ENCODE measurements around the gene SELL.

The SELL gene

DNA sequence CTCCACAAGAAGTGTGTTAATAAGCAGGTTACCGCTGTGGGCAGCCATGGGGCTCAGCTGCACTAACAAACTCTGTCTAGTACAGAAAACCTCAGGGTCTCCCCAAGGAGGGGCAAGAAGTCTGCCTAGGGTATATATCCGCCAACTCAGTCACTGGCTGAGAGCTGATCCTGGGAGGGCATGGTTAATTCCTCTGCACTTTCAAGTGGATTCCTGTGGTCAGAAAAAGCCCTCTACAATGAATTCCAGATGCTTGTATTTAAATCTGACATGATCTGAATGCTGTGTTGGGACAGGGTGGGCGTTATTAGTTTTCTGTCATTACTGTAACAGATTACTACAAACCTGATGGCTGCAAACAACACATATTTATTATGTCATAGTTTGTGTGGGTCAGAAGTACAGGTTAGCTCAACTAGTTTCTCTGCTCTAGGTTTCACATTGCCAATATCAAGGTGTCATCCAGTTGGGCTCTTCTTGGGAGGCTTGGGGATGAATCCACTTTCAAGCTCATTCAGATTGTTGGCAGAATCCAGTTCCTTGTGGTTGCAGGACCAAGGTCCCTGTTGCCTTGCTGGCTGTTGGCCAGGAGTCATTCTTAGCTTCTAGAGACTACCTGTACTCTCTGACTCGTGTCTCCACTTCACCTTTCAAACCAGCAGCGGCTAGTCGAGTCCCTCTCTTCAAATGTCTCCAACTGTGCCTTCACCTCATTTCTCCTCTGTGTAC is 30.4 kb upstream of the SELL start:
- no peak overlapping the region for H3K4me3 ChIP-seq (replicated peaks; ENCODE audit: insufficient read depth, low read length)
- H3K27ac ChIP-seq (replicated peaks), result no peak overlapping the region
- TF ChIP-seq, protein P1, sequence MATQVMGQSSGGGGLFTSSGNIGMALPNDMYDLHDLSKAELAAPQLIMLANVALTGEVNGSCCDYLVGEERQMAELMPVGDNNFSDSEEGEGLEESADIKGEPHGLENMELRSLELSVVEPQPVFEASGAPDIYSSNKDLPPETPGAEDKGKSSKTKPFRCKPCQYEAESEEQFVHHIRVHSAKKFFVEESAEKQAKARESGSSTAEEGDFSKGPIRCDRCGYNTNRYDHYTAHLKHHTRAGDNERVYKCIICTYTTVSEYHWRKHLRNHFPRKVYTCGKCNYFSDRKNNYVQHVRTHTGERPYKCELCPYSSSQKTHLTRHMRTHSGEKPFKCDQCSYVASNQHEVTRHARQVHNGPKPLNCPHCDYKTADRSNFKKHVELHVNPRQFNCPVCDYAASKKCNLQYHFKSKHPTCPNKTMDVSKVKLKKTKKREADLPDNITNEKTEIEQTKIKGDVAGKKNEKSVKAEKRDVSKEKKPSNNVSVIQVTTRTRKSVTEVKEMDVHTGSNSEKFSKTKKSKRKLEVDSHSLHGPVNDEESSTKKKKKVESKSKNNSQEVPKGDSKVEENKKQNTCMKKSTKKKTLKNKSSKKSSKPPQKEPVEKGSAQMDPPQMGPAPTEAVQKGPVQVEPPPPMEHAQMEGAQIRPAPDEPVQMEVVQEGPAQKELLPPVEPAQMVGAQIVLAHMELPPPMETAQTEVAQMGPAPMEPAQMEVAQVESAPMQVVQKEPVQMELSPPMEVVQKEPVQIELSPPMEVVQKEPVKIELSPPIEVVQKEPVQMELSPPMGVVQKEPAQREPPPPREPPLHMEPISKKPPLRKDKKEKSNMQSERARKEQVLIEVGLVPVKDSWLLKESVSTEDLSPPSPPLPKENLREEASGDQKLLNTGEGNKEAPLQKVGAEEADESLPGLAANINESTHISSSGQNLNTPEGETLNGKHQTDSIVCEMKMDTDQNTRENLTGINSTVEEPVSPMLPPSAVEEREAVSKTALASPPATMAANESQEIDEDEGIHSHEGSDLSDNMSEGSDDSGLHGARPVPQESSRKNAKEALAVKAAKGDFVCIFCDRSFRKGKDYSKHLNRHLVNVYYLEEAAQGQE (IDR thresholded peaks at IDR 0.05; ENCODE audit: insufficient replicate concordance, low read depth), result no peak
- no peak for TF ChIP-seq GABPA (IDR thresholded peaks at IDR 0.05; ENCODE audit: low read depth)
- TF ChIP-seq, protein P2, sequence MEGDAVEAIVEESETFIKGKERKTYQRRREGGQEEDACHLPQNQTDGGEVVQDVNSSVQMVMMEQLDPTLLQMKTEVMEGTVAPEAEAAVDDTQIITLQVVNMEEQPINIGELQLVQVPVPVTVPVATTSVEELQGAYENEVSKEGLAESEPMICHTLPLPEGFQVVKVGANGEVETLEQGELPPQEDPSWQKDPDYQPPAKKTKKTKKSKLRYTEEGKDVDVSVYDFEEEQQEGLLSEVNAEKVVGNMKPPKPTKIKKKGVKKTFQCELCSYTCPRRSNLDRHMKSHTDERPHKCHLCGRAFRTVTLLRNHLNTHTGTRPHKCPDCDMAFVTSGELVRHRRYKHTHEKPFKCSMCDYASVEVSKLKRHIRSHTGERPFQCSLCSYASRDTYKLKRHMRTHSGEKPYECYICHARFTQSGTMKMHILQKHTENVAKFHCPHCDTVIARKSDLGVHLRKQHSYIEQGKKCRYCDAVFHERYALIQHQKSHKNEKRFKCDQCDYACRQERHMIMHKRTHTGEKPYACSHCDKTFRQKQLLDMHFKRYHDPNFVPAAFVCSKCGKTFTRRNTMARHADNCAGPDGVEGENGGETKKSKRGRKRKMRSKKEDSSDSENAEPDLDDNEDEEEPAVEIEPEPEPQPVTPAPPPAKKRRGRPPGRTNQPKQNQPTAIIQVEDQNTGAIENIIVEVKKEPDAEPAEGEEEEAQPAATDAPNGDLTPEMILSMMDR (IDR thresholded peaks at IDR 0.05; ENCODE audit: insufficient read depth, low read length), result no peak
- TF ChIP-seq POLR2AphosphoS5 (IDR thresholded peaks at IDR 0.05; ENCODE audit: low read depth), result no peak
- TF ChIP-seq SPI1 (IDR thresholded peaks at IDR 0.05; ENCODE audit: borderline replicate concordance, low read depth), result no peak
- no peak for DNase-seq (ENCODE audit: low read depth in 1 of 2, low spot score in 1 of 2)
- no peaks in the 10 kb centered on the region for H3K27me3 ChIP-seq (ENCODE audit: insufficient read depth, poor library complexity, severe bottlenecking)

DNA sequence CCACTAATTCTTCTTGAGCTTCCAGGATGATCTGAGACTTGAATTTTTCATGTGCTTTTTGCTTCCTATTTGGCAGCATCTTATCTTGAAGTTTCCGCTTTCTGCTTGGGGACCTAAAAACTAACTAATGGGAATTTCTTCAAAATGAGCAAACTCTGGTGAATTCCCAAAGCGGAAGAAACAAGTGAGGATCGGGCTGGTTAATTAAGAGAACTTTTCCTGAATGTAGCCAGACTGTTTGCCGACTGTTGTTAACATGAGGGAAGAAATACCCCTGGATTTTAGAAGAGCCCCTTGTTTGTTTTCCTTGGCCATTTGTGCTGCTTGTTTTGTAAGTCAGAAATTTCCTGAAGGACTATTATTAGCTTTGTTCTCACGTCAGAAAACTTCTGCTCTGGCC is 28.6 kb upstream of the SELL start:
- DNase-seq (ENCODE audit: low read depth in 1 of 2, low spot score in 1 of 2), result no peak
- no peaks in the 10 kb centered on the region for H3K27me3 ChIP-seq (ENCODE audit: insufficient read depth, poor library complexity, severe bottlenecking)
- no peak overlapping the region for H3K4me3 ChIP-seq (replicated peaks; ENCODE audit: insufficient read depth, low read length)
- no peak for TF ChIP-seq SPI1 (IDR thresholded peaks at IDR 0.05; ENCODE audit: borderline replicate concordance, low read depth)
- TF ChIP-seq, protein P2 (IDR thresholded peaks at IDR 0.05; ENCODE audit: insufficient read depth, low read length), result no peak
- TF ChIP-seq, protein P1 (IDR thresholded peaks at IDR 0.05; ENCODE audit: insufficient replicate concordance, low read depth), result no peak
- H3K27ac ChIP-seq (replicated peaks), result no peak overlapping the region

DNA sequence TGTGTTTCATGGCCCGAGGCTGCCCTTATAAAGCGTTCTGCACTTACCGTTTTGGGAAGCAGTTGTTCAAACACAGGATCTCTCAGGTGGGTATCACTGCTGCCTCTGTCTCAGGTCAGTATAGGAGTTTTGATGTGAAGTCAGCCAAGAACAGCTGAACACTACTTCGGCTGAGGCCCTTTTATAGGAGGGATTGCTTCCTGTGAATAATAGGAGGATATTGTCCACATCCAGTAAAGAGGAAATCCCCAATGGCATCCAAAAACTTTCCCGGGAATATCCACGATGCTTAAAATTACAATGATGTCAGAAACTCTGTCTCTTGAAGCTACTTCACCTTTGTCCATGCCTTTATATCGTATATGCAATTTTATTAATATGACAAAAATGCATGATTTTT is 22.5 kb upstream of the SELL start, which contains the start of gene SELE:
Gene SELE (minus strand): TSS at position 156 of the 400 bp plus-strand sequence. CDS start 467 bp downstream, outside the sequence.
- H3K4me3 ChIP-seq (replicated peaks; ENCODE audit: insufficient read depth, low read length), result no peak within 1 kb of the TSS
- H3K27me3 ChIP-seq (ENCODE audit: insufficient read depth, poor library complexity, severe bottlenecking), result no peaks in the 10 kb centered on the region
- no peak for DNase-seq (ENCODE audit: low read depth in 1 of 2, low spot score in 1 of 2)
- TF ChIP-seq, protein P1 (IDR thresholded peaks at IDR 0.05; ENCODE audit: insufficient replicate concordance, low read depth), result no peak
- TF ChIP-seq GABPA (IDR thresholded peaks at IDR 0.05; ENCODE audit: low read depth) (no peak), SPI1 (IDR thresholded peaks at IDR 0.05; ENCODE audit: borderline replicate concordance, low read depth) (no peak), POLR2AphosphoS5 (IDR thresholded peaks at IDR 0.05; ENCODE audit: low read depth) (no peak)
- TF ChIP-seq, protein P2 (IDR thresholded peaks at IDR 0.05; ENCODE audit: insufficient read depth, low read length), result no peak
- no peak within 1 kb of the TSS for H3K27ac ChIP-seq (replicated peaks)
